ENCODE data around the gene SLC25A39. TPM values are rescaled to one million over a fixed set of nuclear protein-coding genes. Genes with fewer than 3 reads are reported as not detected.

SLC25A39 gene
- total and polyA plus RNA-seq, 2 of the 13 experiments (the other 11 are each of a cell fraction or from before 2014, with no cell fraction given) = 144 to 151 TPM

- peak; percentile 33; the same call in 1 of the 2 replicates for TF ChIP-seq PAXIP1 (CRISPR knock-in tag; conservative IDR thresholded peaks at IDR 0.05)
- no peak for TF ChIP-seq ZBTB37 (CRISPR knock-in tag; IDR thresholded peaks at IDR 0.05)
- no peak for TF ChIP-seq IRF1 (CRISPR knock-in tag; IDR thresholded peaks at IDR 0.05; ENCODE audit: low read depth)
- no peak for TF ChIP-seq ZNF639 (CRISPR knock-in tag; conservative IDR thresholded peaks at IDR 0.05)
- no peak for TF ChIP-seq ZNF335 (CRISPR knock-in tag; IDR thresholded peaks at IDR 0.05)
- peak; percentile 66; the same call in 1 of the 2 replicates for TF ChIP-seq ZNF350 (CRISPR knock-in tag; IDR thresholded peaks at IDR 0.05; ENCODE audit: borderline replicate concordance, low read depth)
- no peak for TF ChIP-seq IKZF4 (CRISPR knock-in tag; IDR thresholded peaks at IDR 0.05; ENCODE audit: borderline replicate concordance, low read depth, not compliant biosample characterization)
- peak in 1 of 2 experiments; percentile 18; a peak in 2 of 4 replicates for TF ChIP-seq EP300 (IDR thresholded peaks at IDR 0.05; ENCODE audit: low read depth in 2 of 2, low read length in 2 of 2)
- no peak; the same call in 1 of the 2 replicates for TF ChIP-seq EP300 (CRISPR knock-in tag; IDR thresholded peaks at IDR 0.05; ENCODE audit: borderline replicate concordance)
- no peak for TF ChIP-seq TOPORS (CRISPR knock-in tag; IDR thresholded peaks at IDR 0.05)
- TF ChIP-seq MNT (IDR thresholded peaks at IDR 0.05) = peak; percentile 86
- TF ChIP-seq MYC (CRISPR knock-in tag; IDR thresholded peaks at IDR 0.05; ENCODE audit: borderline replicate concordance) = peak; percentile 96
- TF ChIP-seq RFX1 (IDR thresholded peaks at IDR 0.05) = no peak
- TF ChIP-seq BRF2 (CRISPR knock-in tag; IDR thresholded peaks at IDR 0.05) = no peak
- no peak for TF ChIP-seq ATF3 (CRISPR knock-in tag; IDR thresholded peaks at IDR 0.05)
- TF ChIP-seq ZMYM4 (CRISPR knock-in tag; IDR thresholded peaks at IDR 0.05) = peak; percentile 42; the same call in 1 of the 2 replicates
- no peak for TF ChIP-seq ZNF704 (CRISPR knock-in tag; IDR thresholded peaks at IDR 0.05; ENCODE audit: borderline replicate concordance)
Measured at GRCh38 chr17:44326861-44327444, 2.3 kb upstream of the SLC25A39 start (continued).
